ENCODE measurements around the gene SPIRE1.
"Not testable (repeated sequence)": the region's sequence is repeated elsewhere in the genome, so short reads cannot be mapped to it uniquely, and the experiment has no call there.

GRCh38 chr18:12627199-12627598, 30.7 kb downstream of the SPIRE1 start:
- not testable (repeated sequence) for TF ChIP-seq CTCF, POLR2A (IDR thresholded peaks at IDR 0.05)

Data from esophagus squamous epithelium (tissue), 4 donors.